SK-N-SH treated with all-trans-retinoic acid at 6 μM for 48 hours (cell line): Measurements from ENCODE around the gene PSMA1.

Experiments
- ATAC-seq: fragments of 200-7000 bp; cut with Tn5 transposase; 3 replicates; pipeline ENCODE4 v1.9.1; 2020; ENCODE audit warnings: mild to moderate bottlenecking, moderate library complexity
- BACH2 ChIP-seq: fragments of 250-450 bp; sonication (Bioruptor Pico); IDR thresholded peaks from 2 replicates; pipeline ENCODE4 v1.9.0; 2021; ENCODE audit warnings: mild to moderate bottlenecking, borderline replicate concordance
- ESRRG ChIP-seq: fragments of 250-450 bp; sonication (Bioruptor Pico); IDR thresholded peaks from 2 replicates; pipeline ENCODE4 v1.6.1; 2021; ENCODE audit warnings: mild to moderate bottlenecking
- ISL1 ChIP-seq: fragments of 250-450 bp; sonication (Bioruptor Pico); IDR thresholded peaks from 2 replicates; pipeline ENCODE4 v2.1.2; 2022; ENCODE audit warnings: mild to moderate bottlenecking, moderate library complexity
- OSR1 ChIP-seq: fragments of 250-450 bp; sonication (Bioruptor Pico); IDR thresholded peaks from 2 replicates; pipeline ENCODE4 v1.8.0; 2022; ENCODE audit warnings: moderate library complexity, mild to moderate bottlenecking, inconsistent platforms
- RARB ChIP-seq: fragments of 250-450 bp; sonication (Bioruptor Pico); IDR thresholded peaks from 2 replicates; pipeline ENCODE4 v1.8.0; 2021; ENCODE audit warnings: mild to moderate bottlenecking, moderate library complexity
- TSHZ2 ChIP-seq: fragments of 250-450 bp; sonication (Bioruptor Pico); IDR thresholded peaks from 2 replicates; pipeline ENCODE4 v1.5.0; 2020; ENCODE audit warnings: mild to moderate bottlenecking, moderate library complexity
- ZC3H10 ChIP-seq: fragments of 250-450 bp; sonication (Bioruptor Pico); IDR thresholded peaks from 2 replicates; pipeline ENCODE4 v1.5.1; 2021; ENCODE audit warnings: mild to moderate bottlenecking, moderate library complexity
- ZFP3 ChIP-seq: fragments of 250-450 bp; sonication (Bioruptor Pico); IDR thresholded peaks from 2 replicates; pipeline ENCODE4 v1.5.0; 2020; ENCODE audit warnings: mild to moderate bottlenecking, moderate library complexity
- TF ChIP-seq, protein P1 (sequence below): fragments of 250-450 bp; sonication (Bioruptor Pico); IDR thresholded peaks from 2 replicates; pipeline ENCODE4 v1.5.1; 2020; ENCODE audit warnings: low read depth, mild to moderate bottlenecking, moderate library complexity
- TF ChIP-seq, protein P2 (sequence below): fragments of 250-450 bp; sonication (Bioruptor Pico); IDR thresholded peaks from 2 replicates; pipeline ENCODE4 v1.8.0; 2020; ENCODE audit warnings: mild to moderate bottlenecking, moderate library complexity, borderline replicate concordance
- TF ChIP-seq, protein P3 (sequence below): fragments of 250-450 bp; sonication (Bioruptor Pico); IDR thresholded peaks from 2 replicates; pipeline ENCODE4 v1.8.0; 2021; ENCODE audit warnings: low read depth, mild to moderate bottlenecking, moderate library complexity, borderline replicate concordance
- TF ChIP-seq, protein P4 (sequence below): fragments of 250-450 bp; sonication (Bioruptor Pico); IDR thresholded peaks from 2 replicates; pipeline ENCODE4 v1.5.1; 2021; ENCODE audit warnings: mild to moderate bottlenecking, moderate library complexity

PSMA1 gene

DNA sequence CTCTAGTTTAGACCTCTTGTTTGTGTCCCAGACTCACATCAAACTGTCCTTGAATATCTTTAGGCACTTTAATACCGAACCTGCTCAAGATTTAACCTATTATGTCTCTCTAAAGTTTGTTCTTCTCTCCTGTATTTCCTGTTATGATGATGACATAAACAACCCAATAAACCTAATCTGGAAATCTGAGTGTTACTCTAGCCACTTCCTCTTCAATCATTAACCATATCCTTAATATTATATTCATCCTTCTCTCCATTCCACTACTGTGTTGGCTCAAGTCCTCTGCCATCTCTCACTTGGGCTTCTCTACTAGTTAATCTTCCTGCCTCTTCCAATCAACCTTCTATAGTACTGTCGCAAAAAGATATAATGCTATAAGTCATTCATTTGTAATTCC, 56.6 kb downstream of the PSMA1 start:
- no peak for ATAC-seq

GRCh38 chr11:14460147-14460546, 60.0 kb downstream of the PSMA1 start:
- no peak for ATAC-seq
- no peak for TF ChIP-seq ZC3H10 (CRISPR knock-in tag)
- no peak for TF ChIP-seq ESRRG (CRISPR knock-in tag)
- TF ChIP-seq ISL1 (CRISPR knock-in tag): no peak
- no peak for TF ChIP-seq ZFP3 (CRISPR knock-in tag)
- TF ChIP-seq, protein P1, sequence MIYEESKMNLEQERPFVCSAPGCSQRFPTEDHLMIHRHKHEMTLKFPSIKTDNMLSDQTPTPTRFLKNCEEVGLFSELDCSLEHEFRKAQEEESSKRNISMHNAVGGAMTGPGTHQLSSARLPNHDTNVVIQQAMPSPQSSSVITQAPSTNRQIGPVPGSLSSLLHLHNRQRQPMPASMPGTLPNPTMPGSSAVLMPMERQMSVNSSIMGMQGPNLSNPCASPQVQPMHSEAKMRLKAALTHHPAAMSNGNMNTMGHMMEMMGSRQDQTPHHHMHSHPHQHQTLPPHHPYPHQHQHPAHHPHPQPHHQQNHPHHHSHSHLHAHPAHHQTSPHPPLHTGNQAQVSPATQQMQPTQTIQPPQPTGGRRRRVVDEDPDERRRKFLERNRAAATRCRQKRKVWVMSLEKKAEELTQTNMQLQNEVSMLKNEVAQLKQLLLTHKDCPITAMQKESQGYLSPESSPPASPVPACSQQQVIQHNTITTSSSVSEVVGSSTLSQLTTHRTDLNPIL (CRISPR knock-in tag): no peak
- TF ChIP-seq, protein P2, sequence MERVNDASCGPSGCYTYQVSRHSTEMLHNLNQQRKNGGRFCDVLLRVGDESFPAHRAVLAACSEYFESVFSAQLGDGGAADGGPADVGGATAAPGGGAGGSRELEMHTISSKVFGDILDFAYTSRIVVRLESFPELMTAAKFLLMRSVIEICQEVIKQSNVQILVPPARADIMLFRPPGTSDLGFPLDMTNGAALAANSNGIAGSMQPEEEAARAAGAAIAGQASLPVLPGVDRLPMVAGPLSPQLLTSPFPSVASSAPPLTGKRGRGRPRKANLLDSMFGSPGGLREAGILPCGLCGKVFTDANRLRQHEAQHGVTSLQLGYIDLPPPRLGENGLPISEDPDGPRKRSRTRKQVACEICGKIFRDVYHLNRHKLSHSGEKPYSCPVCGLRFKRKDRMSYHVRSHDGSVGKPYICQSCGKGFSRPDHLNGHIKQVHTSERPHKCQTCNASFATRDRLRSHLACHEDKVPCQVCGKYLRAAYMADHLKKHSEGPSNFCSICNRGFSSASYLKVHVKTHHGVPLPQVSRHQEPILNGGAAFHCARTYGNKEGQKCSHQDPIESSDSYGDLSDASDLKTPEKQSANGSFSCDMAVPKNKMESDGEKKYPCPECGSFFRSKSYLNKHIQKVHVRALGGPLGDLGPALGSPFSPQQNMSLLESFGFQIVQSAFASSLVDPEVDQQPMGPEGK (CRISPR knock-in tag): no peak

More for the DNA sequence above, 56.6 kb downstream of the PSMA1 start:
- no peak for TF ChIP-seq OSR1 (CRISPR knock-in tag)

GRCh38 chr11:14458377-14458776, 61.8 kb downstream of the PSMA1 start:
- TF ChIP-seq ZC3H10 (CRISPR knock-in tag): no peak
- no peak for TF ChIP-seq BACH2 (CRISPR knock-in tag)
- TF ChIP-seq, protein P3, sequence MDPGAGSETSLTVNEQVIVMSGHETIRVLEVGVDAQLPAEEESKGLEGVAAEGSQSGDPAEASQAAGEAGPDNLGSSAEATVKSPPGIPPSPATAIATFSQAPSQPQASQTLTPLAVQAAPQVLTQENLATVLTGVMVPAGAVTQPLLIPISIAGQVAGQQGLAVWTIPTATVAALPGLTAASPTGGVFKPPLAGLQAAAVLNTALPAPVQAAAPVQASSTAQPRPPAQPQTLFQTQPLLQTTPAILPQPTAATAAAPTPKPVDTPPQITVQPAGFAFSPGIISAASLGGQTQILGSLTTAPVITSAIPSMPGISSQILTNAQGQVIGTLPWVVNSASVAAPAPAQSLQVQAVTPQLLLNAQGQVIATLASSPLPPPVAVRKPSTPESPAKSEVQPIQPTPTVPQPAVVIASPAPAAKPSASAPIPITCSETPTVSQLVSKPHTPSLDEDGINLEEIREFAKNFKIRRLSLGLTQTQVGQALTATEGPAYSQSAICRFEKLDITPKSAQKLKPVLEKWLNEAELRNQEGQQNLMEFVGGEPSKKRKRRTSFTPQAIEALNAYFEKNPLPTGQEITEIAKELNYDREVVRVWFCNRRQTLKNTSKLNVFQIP (CRISPR knock-in tag): no peak
- TF ChIP-seq TSHZ2: no peak
- TF ChIP-seq, protein P4, sequence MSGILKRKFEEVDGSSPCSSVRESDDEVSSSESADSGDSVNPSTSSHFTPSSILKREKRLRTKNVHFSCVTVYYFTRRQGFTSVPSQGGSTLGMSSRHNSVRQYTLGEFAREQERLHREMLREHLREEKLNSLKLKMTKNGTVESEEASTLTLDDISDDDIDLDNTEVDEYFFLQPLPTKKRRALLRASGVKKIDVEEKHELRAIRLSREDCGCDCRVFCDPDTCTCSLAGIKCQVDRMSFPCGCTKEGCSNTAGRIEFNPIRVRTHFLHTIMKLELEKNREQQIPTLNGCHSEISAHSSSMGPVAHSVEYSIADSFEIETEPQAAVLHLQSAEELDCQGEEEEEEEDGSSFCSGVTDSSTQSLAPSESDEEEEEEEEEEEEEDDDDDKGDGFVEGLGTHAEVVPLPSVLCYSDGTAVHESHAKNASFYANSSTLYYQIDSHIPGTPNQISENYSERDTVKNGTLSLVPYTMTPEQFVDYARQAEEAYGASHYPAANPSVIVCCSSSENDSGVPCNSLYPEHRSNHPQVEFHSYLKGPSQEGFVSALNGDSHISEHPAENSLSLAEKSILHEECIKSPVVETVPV (CRISPR knock-in tag): no peak
- TF ChIP-seq, all 23 proteins: peak for 0

DNA sequence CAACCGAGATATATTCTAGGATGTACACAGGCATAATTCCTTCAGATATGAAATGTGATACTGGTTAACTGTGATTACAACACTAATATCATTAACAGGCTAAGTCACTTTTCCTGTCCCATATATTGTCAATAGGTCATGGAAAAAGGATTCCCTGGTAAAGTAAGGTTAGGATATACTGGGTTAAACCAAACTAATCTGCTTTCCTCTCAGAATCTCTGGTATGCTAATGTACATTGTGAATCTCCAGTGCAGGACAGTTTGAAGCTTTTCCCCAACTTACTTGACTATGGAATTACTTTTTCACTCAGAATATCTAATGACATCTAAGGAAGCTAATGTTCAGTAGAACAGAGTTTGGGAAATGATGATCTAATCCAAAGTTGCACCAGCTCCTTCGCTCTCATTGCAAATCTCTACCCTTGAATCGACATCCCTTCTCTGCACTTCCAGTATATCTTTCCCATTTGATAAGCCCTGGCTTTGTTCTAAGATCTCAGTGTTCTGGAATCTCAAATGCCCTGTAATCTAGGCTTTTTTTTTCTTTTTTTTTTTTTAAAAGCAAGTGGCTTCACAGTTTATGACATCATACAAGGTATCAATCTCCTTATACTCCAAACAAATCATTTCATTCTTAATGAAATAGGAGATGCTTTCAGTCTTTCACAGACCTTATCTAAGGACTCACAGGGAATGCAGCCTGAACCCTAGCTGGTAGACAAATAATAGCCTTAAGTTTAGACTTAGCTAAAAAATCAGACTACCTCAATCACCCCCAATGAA, 64.3 kb downstream of the PSMA1 start:
- peak; percentile 34 for ATAC-seq
- peak; percentile 69; the same call in 1 of the 2 replicates for TF ChIP-seq ESRRG (CRISPR knock-in tag)
- no peak for TF ChIP-seq RARB (CRISPR knock-in tag)
- TF ChIP-seq, all 23 proteins: peak for 1

More at GRCh38 chr11:14458377-14458776, 61.8 kb downstream of the PSMA1 start:
- ATAC-seq: no peak
